ENCODE results near the gene CENPV. TPM values are rescaled to one million over a fixed set of nuclear protein-coding genes. Genes with fewer than 3 reads are reported as not detected.

Gene CENPV
- total RNA-seq, 3 donors from 2014 or later = 4.3 to 25.9 (median 13.5) TPM

- Histone ChIP-seq H3K27me3 (no peaks in the 10 kb centered on the region), H3K4me1 (peaks cover 0 to 18% of the 10 kb centered on the region in 2 donors), H3K4me3 (no peak overlapping the region), H3K27ac (peak overlapping the region; percentile 81 to 96), H3K9me3 (no peaks in the 10 kb centered on the region), H3K36me3 (no peaks in the 10 kb centered on the region)
- intact Hi-C loops (cut with DNase I; ENCODE audit: low total_unique reads) = no loop called here
- no peak for DNase-seq (ENCODE audit: low spot score in 2 of 2)
- TF ChIP-seq CTCF (IDR thresholded peaks at IDR 0.05) (no peak), POLR2AphosphoS5 (IDR thresholded peaks at IDR 0.05) (no peak), POLR2A (IDR thresholded peaks at IDR 0.05) (no peak)
These were observed 26.4 kb upstream of the CENPV start for GRCh38 chr17:16379654-16380053.

- no peak overlapping the region for H3K4me3 ChIP-seq
- no peaks in the 10 kb centered on the region for H3K36me3 ChIP-seq
- peaks cover 0 to 15% of the 10 kb centered on the region in 2 donors for H3K4me1 ChIP-seq
- H3K27ac ChIP-seq = peak overlapping the region; percentile 81 to 96
- TF ChIP-seq POLR2AphosphoS5 (IDR thresholded peaks at IDR 0.05) = no peak
- TF ChIP-seq CTCF (IDR thresholded peaks at IDR 0.05) = no peak
- no peak for TF ChIP-seq POLR2A (IDR thresholded peaks at IDR 0.05)
- H3K27me3 ChIP-seq = no peaks in the 10 kb centered on the region
- no peaks in the 10 kb centered on the region for H3K9me3 ChIP-seq
- intact Hi-C loops (cut with DNase I; ENCODE audit: low total_unique reads) = no loop called here
- DNase-seq (ENCODE audit: low spot score in 2 of 2) = peak in 1 of 2 donors; percentile 35
These were observed 25.5 kb upstream of the CENPV start for GRCh38 chr17:16378636-16379282.

- H3K4me1 ChIP-seq = peaks cover 0 to 9% of the 10 kb centered on the region in 2 donors
- TF ChIP-seq POLR2A (IDR thresholded peaks at IDR 0.05) (no peak), POLR2AphosphoS5 (IDR thresholded peaks at IDR 0.05) (no peak), CTCF (IDR thresholded peaks at IDR 0.05) (peak in 1 of 3 donors; percentile 29)
- DNase-seq (ENCODE audit: low spot score in 2 of 2) = no peak
- H3K27me3 ChIP-seq = no peaks in the 10 kb centered on the region
- H3K4me3 ChIP-seq = no peak overlapping the region
- intact Hi-C loops (cut with DNase I; ENCODE audit: low total_unique reads) = no loop called here
- peak overlapping the region; percentile 81 to 96 for H3K27ac ChIP-seq
- no peaks in the 10 kb centered on the region for H3K9me3 ChIP-seq
- no peaks in the 10 kb centered on the region for H3K36me3 ChIP-seq
These were observed 24.7 kb upstream of the CENPV start for GRCh38 chr17:16377941-16378341.

GRCh38 chr17:16374146-16374938, 21.1 kb upstream of the CENPV start:
- DNase-seq (ENCODE audit: low spot score in 2 of 2) = no peak
- Histone ChIP-seq H3K27ac (no peak overlapping the region), H3K4me3 (no peak overlapping the region), H3K9me3 (no peaks in the 10 kb centered on the region), H3K36me3 (no peaks in the 10 kb centered on the region), H3K4me1 (no peaks in the 10 kb centered on the region), H3K27me3 (no peaks in the 10 kb centered on the region)
- TF ChIP-seq POLR2AphosphoS5 (IDR thresholded peaks at IDR 0.05) (no peak), CTCF (IDR thresholded peaks at IDR 0.05) (no peak), POLR2A (IDR thresholded peaks at IDR 0.05) (no peak)
- intact Hi-C loops (cut with DNase I; ENCODE audit: low total_unique reads) = no loop called here

GRCh38 chr17:16371742-16372141, 18.5 kb upstream of the CENPV start:
- DNase-seq (ENCODE audit: low spot score in 2 of 2) = no peak
- no peak overlapping the region for H3K27ac ChIP-seq
- H3K27me3 ChIP-seq = no peaks in the 10 kb centered on the region
- H3K9me3 ChIP-seq = no peaks in the 10 kb centered on the region
- TF ChIP-seq POLR2A (IDR thresholded peaks at IDR 0.05) (no peak), POLR2AphosphoS5 (IDR thresholded peaks at IDR 0.05) (no peak), CTCF (IDR thresholded peaks at IDR 0.05) (no peak)
- no peaks in the 10 kb centered on the region for H3K36me3 ChIP-seq
- no peak overlapping the region for H3K4me3 ChIP-seq
- intact Hi-C loops (cut with DNase I; ENCODE audit: low total_unique reads) = no loop called here
- H3K4me1 ChIP-seq = no peaks in the 10 kb centered on the region

Data from breast epithelium (tissue), 4 donors.